SK-N-SH (cell line): ENCODE measurements around the gene RFX1. TPM values are rescaled to one million over a fixed set of nuclear protein-coding genes. Genes with fewer than 3 reads are reported as not detected.

Experiments used
- CTCF ChIA-PET: fragments of 300-600, 350-600 bp; formaldehyde crosslinking; extraction: SDS; loops from one replicate; lab custom pipeline; 2021; lab: Yijun Ruan, JAX
- POLR2A ChIA-PET: fragments of 350-600 bp; sonication (Branson Sonifier 250); formaldehyde crosslinking; extraction: SDS; loops from one replicate; lab custom pipeline; 2020; ENCODE audit warnings: antibody characterized with exemption, inconsistent platforms; lab: Yijun Ruan, JAX
- DNase-seq: peaks from one replicate; pipeline ENCODE4 v3.0.0; 2012
- H2AFZ ChIP-seq: fragments of 200-600 bp; sonication (generic); 2 replicates; pipeline ENCODE4 v1.8.1; 2016; ENCODE audit warnings: antibody characterized with exemption, mild to moderate bottlenecking, low read depth
- H3F3A ChIP-seq: fragments of 200-600 bp; sonication (generic); replicated peaks from 2 replicates; pipeline ENCODE3; 2016; ENCODE audit warnings: antibody characterized with exemption, mild to moderate bottlenecking; ENCODE audit not compliant: insufficient read depth
- H3K27ac ChIP-seq, 2 experiments: fragments of 200-500 bp in 1 of 2; fragments of 200-600 bp in 1 of 2; sonication (Bioruptor generic) in 1 of 2; sonication (generic), shearing (Covaris generic) in 1 of 2; 2 replicates each; pipeline versions ENCODE4 v1.5.1 to v1.6.1; 2014 to 2016; ENCODE audit warnings: low read depth in 2 of 2, inconsistent platforms in 1 of 2, low read length in 1 of 2, mild to moderate bottlenecking in 1 of 2, mixed read lengths in 1 of 2
- H3K27me3 ChIP-seq: fragments of 200-600 bp; sonication (generic), shearing (Covaris generic); 2 replicates; pipeline ENCODE4 v1.6.1; 2016; ENCODE audit warnings: mixed run types; ENCODE audit not compliant: insufficient read depth
- H3K36me3 ChIP-seq, 2 experiments: fragments of 200-500 bp in 1 of 2; fragments of 200-600 bp in 1 of 2; sonication (Bioruptor generic) in 1 of 2; sonication (generic) in 1 of 2; replicated peaks in 1 of 2; 2 replicates each; pipeline versions ENCODE3 to v1.5.1; 2014 to 2016; ENCODE audit warnings: low read length in 1 of 2, mild to moderate bottlenecking in 1 of 2; ENCODE audit not compliant: insufficient read depth in 2 of 2, control insufficient read depth in 1 of 2
- H3K4me1 ChIP-seq, 2 experiments: fragments of 200-500 bp in 1 of 2; fragments of 200-600 bp in 1 of 2; sonication (Bioruptor generic) in 1 of 2; sonication (generic), shearing (Covaris generic) in 1 of 2; 2 replicates each; pipeline versions ENCODE4 v1.5.1 to v1.6.1; 2014 to 2016; ENCODE audit warnings: low read depth in 1 of 2, low read length in 1 of 2, mixed run types in 1 of 2; ENCODE audit not compliant: insufficient read depth in 2 of 2, control insufficient read depth in 1 of 2
- H3K4me2 ChIP-seq: fragments of 200-600 bp; sonication (generic), shearing (Covaris generic); 2 replicates; pipeline ENCODE4 v1.6.1; 2017; ENCODE audit warnings: mixed run types
- H3K4me3 ChIP-seq, 2 experiments: fragments of 200-500 bp in 1 of 2; fragments of 200-600 bp in 1 of 2; sonication (Bioruptor generic) in 1 of 2; sonication (generic), shearing (Covaris generic) in 1 of 2; 2 replicates each; pipeline versions ENCODE4 v1.5.1 to v1.8.1; 2014 to 2016; ENCODE audit warnings: low read depth in 2 of 2, inconsistent platforms in 1 of 2, low read length in 1 of 2, mild to moderate bottlenecking in 1 of 2, mixed read lengths in 1 of 2, moderate library complexity in 1 of 2
- H3K79me2 ChIP-seq: fragments of 200-600 bp; sonication (generic); 2 replicates; pipeline ENCODE4 v1.8.1; 2017; ENCODE audit warnings: mild to moderate bottlenecking; ENCODE audit not compliant: insufficient read depth
- H3K9ac ChIP-seq: fragments of 200-600 bp; sonication (generic); 2 replicates; pipeline ENCODE4 v1.6.1; 2017; ENCODE audit warnings: mixed run types
- H3K9me2 ChIP-seq: fragments of 200-600 bp; sonication (generic); 2 replicates; pipeline ENCODE4 v1.6.1; 2017; ENCODE audit warnings: mixed run types
- H3K9me3 ChIP-seq: fragments of 200-600 bp; sonication (generic); 2 replicates; pipeline ENCODE4 v1.6.1; 2017; ENCODE audit warnings: mixed run types, mild to moderate bottlenecking, moderate library complexity
- H4K20me1 ChIP-seq: fragments of 200-600 bp; sonication (generic); 2 replicates; pipeline ENCODE4 v1.6.1; 2017; ENCODE audit warnings: mild to moderate bottlenecking, mixed run types; ENCODE audit not compliant: insufficient read depth
- CHD2 ChIP-seq: fragments of 150-350 bp; IDR thresholded peaks from 2 replicates; pipeline ENCODE4 v1.6.1; 2018; ENCODE audit warnings: low read length; ENCODE audit not compliant: partially characterized antibody
- FOSL2 ChIP-seq: IDR thresholded peaks from 2 replicates; pipeline ENCODE4 v1.4.0; 2012; ENCODE audit warnings: low read depth, mild to moderate bottlenecking, moderate library complexity, borderline replicate concordance
- FOXJ3 ChIP-seq: sonication (generic); formaldehyde crosslinking; IDR thresholded peaks from 2 replicates; pipeline ENCODE4 v1.5.1; 2020; ENCODE audit warnings: mild to moderate bottlenecking, missing genetic modification reagents
- GABPA ChIP-seq: IDR thresholded peaks from 2 replicates; pipeline ENCODE4 v1.4.0; 2012; ENCODE audit warnings: low read depth, mild to moderate bottlenecking
- MAX ChIP-seq: IDR thresholded peaks from 2 replicates; pipeline ENCODE4 v1.4.0; 2012; ENCODE audit warnings: low read depth
- MEF2A ChIP-seq: IDR thresholded peaks from 2 replicates; pipeline ENCODE4 v1.4.0; 2012; ENCODE audit warnings: low read depth, borderline replicate concordance
- NFIC ChIP-seq: IDR thresholded peaks from 2 replicates; pipeline ENCODE4 v1.4.0; 2012; ENCODE audit warnings: borderline replicate concordance
- NRF1 ChIP-seq: IDR thresholded peaks from 2 replicates; pipeline ENCODE4 v1.6.1; 2012; ENCODE audit warnings: low read depth, mild to moderate bottlenecking, low read length
- POLR2AphosphoS5 ChIP-seq: IDR thresholded peaks from 2 replicates; pipeline ENCODE4 v1.6.1; 2012; ENCODE audit warnings: low read depth, low read length
- REST ChIP-seq: IDR thresholded peaks from 2 replicates; pipeline ENCODE4 v1.6.1; 2012; ENCODE audit warnings: mild to moderate bottlenecking, low read depth, low read length, moderate library complexity
- SMC3 ChIP-seq: IDR thresholded peaks from 2 replicates; pipeline ENCODE4 v1.6.1; 2012; ENCODE audit warnings: low read depth, low read length, improper control_type of control experiment
- TAF1 ChIP-seq: IDR thresholded peaks from 2 replicates; pipeline ENCODE4 v1.6.1; 2012; ENCODE audit warnings: low read depth, mild to moderate bottlenecking, low read length, moderate library complexity, borderline replicate concordance
- USF1 ChIP-seq: IDR thresholded peaks from 2 replicates; pipeline ENCODE4 v1.4.0; 2012; ENCODE audit warnings: low read depth, borderline replicate concordance
- WGBS: methylation state at CpG from one replicate; pipeline ENCODE4 v1.1.6; 2017; ENCODE audit warnings: low lambda C conversion rate; 5-methylcytosine and 5-hydroxymethylcytosine counted together
- polyA plus RNA-seq, 3 experiments: library from polyadenylated mRNA; depleted of rRNA; stranded (reverse); fragments of >200 nt; gene quantifications; 2 replicates each; pipeline ENCODE4 v1.2.3, GENCODE V29; 2012

Gene RFX1
- polyA plus RNA-seq, 1 of the 3 experiments (the other 2 are of a cell fraction), result 1.5 TPM

- CTCF ChIA-PET, result no interaction called here
- POLR2A ChIA-PET, result no interaction called here
- H3K27ac ChIP-seq, result no peak overlapping the region
- TF ChIP-seq NFIC (no peak), REST (no peak), FOSL2 (no peak), POLR2AphosphoS5 (no peak), CHD2 (no peak), MAX (no peak), USF1 (no peak), FOXJ3 (CRISPR knock-in tag) (no peak), TAF1 (no peak), MEF2A (no peak), NRF1 (no peak), SMC3 (no peak), GABPA (no peak)
- no peaks in the 10 kb centered on the region for H3K79me2 ChIP-seq
- H3K9ac ChIP-seq, result no peak overlapping the region
- H3K36me3 ChIP-seq, result peaks cover 0 to 21% of the 10 kb centered on the region in 2 experiments
- H3K9me3 ChIP-seq, result no peaks in the 10 kb centered on the region
- H3K4me1 ChIP-seq, result no peaks in the 10 kb centered on the region
- H2AFZ ChIP-seq, result no peak overlapping the region
- 96% methylated on average over 13 of the region's 24 CpGs for WGBS
- H3K4me3 ChIP-seq, result no peak overlapping the region
- H3F3A ChIP-seq, result peaks cover 7% of the 10 kb centered on the region
- no peaks in the 10 kb centered on the region for H3K27me3 ChIP-seq
- no peaks in the 10 kb centered on the region for H4K20me1 ChIP-seq
- no peak for DNase-seq
- H3K4me2 ChIP-seq, result no peak overlapping the region
- H3K9me2 ChIP-seq, result no peaks in the 10 kb centered on the region
These were observed 40.7 kb downstream of the RFX1 start for GRCh38 chr19:13965377-13965896.

GRCh38 chr19:13964776-13965175 lies 41.3 kb downstream of the RFX1 start:
- Histone ChIP-seq H3K36me3 (peaks cover 0 to 27% of the 10 kb centered on the region in 2 experiments), H2AFZ (no peak overlapping the region), H3K9me3 (no peaks in the 10 kb centered on the region), H3K79me2 (no peaks in the 10 kb centered on the region), H4K20me1 (no peaks in the 10 kb centered on the region), H3F3A (peaks cover 7% of the 10 kb centered on the region), H3K4me1 (no peaks in the 10 kb centered on the region), H3K9ac (no peak overlapping the region), H3K4me2 (no peak overlapping the region), H3K4me3 (no peak overlapping the region), H3K27ac (no peak overlapping the region), H3K27me3 (no peaks in the 10 kb centered on the region), H3K9me2 (no peaks in the 10 kb centered on the region)
- ChIA-PET CTCF (no interaction called here), POLR2A (interaction anchor here (0.7 kb wide), 1 partner anchor 64 kb away, joined by 3 read pairs; no protein-coding TSS in a partner anchor)
- no peak for DNase-seq
- 89% methylated on average over 5 of the region's 5 CpGs for WGBS
- TF ChIP-seq MEF2A, result no peak
- TF ChIP-seq POLR2AphosphoS5, result no peak
